Measurements from ENCODE around the gene FAAP20. TPM values are rescaled to one million over a fixed set of nuclear protein-coding genes. Genes with fewer than 3 reads are reported as not detected.
A peak's percentile ranks its signal among the peaks of the same experiment; 100 is the strongest.

Gene FAAP20
- total and polyA plus RNA-seq, 12 donors, result 2.7 to 185 (median 62.0) TPM

DNA sequence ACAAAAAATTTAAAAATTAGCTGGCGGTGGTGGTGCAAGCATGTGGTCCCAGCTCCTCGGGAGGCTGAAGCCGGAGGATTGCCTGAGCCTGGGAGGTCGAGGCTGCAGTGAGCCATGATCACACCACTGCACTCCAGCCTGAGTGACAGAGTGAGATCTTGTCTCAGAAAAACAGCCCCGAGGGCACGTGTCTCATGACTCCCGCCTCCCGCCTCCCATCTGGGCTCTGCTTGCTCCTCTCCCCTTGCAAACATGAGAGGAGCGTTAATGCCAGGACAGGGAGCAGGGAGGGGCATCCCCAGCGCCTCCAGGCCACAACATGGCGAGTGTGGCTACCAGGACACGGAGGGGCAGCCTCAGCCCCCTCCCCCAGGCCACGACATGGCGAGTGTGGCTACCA lies 28.3 kb downstream of the FAAP20 start:
- H3K4me1 ChIP-seq (replicated peaks in 1 of 2), result no peaks in the 10 kb centered on the region
- no peak overlapping the region for H3K27ac ChIP-seq
- intact Hi-C loops (cut with DNase I), result no loop called here
- no peak overlapping the region for H3K4me3 ChIP-seq
- peak in 1 of 7 donors; percentile 65 for DNase-seq
- H3K9me3 ChIP-seq (replicated peaks in 1 of 3), result no peaks in the 10 kb centered on the region
- 83 to 100% (median 86%) methylated on average over 3 to 14 of the region's 14 CpGs for WGBS, 4 donors
- no peaks in the 10 kb centered on the region for H3K27me3 ChIP-seq
- no peaks in the 10 kb centered on the region for H3K36me3 ChIP-seq (replicated peaks in 1 of 2)
- TF ChIP-seq, protein P1, sequence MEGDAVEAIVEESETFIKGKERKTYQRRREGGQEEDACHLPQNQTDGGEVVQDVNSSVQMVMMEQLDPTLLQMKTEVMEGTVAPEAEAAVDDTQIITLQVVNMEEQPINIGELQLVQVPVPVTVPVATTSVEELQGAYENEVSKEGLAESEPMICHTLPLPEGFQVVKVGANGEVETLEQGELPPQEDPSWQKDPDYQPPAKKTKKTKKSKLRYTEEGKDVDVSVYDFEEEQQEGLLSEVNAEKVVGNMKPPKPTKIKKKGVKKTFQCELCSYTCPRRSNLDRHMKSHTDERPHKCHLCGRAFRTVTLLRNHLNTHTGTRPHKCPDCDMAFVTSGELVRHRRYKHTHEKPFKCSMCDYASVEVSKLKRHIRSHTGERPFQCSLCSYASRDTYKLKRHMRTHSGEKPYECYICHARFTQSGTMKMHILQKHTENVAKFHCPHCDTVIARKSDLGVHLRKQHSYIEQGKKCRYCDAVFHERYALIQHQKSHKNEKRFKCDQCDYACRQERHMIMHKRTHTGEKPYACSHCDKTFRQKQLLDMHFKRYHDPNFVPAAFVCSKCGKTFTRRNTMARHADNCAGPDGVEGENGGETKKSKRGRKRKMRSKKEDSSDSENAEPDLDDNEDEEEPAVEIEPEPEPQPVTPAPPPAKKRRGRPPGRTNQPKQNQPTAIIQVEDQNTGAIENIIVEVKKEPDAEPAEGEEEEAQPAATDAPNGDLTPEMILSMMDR (IDR thresholded peaks at IDR 0.05), result no peak
- TF ChIP-seq POLR2A (IDR thresholded peaks at IDR 0.05), result no peak

DNA sequence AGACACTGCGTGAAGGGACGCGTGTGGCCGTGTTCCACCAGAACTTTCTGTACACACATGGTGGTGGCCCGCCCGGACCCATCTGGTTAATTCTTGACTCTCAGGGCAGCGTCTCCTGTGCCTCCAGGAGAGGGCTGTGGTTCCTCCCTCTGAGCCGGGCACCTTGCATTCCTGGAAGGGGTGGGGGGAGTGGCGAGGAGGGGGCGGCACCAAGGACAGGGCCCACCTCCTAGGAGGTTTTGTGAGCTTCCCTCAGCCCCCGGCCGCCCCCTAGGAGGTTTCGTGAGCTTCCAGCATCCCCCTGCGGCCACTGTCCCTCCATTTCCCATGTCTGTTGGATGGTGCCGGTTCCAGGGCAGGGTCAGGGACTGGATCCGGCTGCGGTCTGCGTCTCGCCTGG lies 28.9 kb downstream of the FAAP20 start:
- TF ChIP-seq POLR2A (IDR thresholded peaks at IDR 0.05), result no peak
- TF ChIP-seq, protein P1 (IDR thresholded peaks at IDR 0.05), result no peak
- intact Hi-C loops (cut with DNase I), result no loop called here
- 91 to 96% (median 92%) methylated on average over 13 to 19 of the region's 19 CpGs for WGBS, 4 donors
- no peak for DNase-seq
- Histone ChIP-seq H3K27me3 (no peaks in the 10 kb centered on the region), H3K36me3 (replicated peaks in 1 of 2) (no peaks in the 10 kb centered on the region), H3K27ac (no peak overlapping the region), H3K4me3 (no peak overlapping the region), H3K4me1 (replicated peaks in 1 of 2) (no peaks in the 10 kb centered on the region), H3K9me3 (replicated peaks in 1 of 3) (no peaks in the 10 kb centered on the region)

DNA sequence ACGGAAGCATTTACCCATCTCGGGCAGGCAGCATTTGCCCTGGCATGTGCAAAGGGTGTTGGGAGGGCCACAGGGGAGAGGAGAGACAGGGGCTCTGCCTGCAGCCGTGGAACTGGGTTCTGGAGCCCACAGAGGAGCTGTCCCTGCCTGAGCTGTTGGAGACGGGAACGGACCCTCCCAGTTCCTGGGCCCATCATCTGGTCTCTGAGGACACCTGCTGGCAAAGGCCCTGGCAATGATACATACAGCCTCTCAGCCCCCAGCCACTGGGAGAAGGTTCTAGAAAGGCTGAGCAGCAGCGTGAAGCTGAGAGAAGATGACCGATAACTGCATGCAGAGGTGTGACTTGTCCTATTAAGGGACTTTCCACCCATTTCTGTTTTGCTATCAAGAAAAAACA lies 31.4 kb downstream of the FAAP20 start:
- H3K4me1 ChIP-seq (replicated peaks in 1 of 2), result no peaks in the 10 kb centered on the region
- DNase-seq, result no peak
- no peaks in the 10 kb centered on the region for H3K9me3 ChIP-seq (replicated peaks in 1 of 3)
- H3K36me3 ChIP-seq (replicated peaks in 1 of 2), result no peaks in the 10 kb centered on the region
- TF ChIP-seq, protein P1 (IDR thresholded peaks at IDR 0.05), result peak in 1 of 6 experiments; percentile 4
- no peak for TF ChIP-seq POLR2A (IDR thresholded peaks at IDR 0.05)
- WGBS, 4 donors, result 87 to 98% (median 92%) methylated on average over 4 to 7 of the region's 7 CpGs
- no peaks in the 10 kb centered on the region for H3K27me3 ChIP-seq
- intact Hi-C loops (cut with DNase I), result no loop called here
- no peak overlapping the region for H3K27ac ChIP-seq
- no peak overlapping the region for H3K4me3 ChIP-seq

DNA sequence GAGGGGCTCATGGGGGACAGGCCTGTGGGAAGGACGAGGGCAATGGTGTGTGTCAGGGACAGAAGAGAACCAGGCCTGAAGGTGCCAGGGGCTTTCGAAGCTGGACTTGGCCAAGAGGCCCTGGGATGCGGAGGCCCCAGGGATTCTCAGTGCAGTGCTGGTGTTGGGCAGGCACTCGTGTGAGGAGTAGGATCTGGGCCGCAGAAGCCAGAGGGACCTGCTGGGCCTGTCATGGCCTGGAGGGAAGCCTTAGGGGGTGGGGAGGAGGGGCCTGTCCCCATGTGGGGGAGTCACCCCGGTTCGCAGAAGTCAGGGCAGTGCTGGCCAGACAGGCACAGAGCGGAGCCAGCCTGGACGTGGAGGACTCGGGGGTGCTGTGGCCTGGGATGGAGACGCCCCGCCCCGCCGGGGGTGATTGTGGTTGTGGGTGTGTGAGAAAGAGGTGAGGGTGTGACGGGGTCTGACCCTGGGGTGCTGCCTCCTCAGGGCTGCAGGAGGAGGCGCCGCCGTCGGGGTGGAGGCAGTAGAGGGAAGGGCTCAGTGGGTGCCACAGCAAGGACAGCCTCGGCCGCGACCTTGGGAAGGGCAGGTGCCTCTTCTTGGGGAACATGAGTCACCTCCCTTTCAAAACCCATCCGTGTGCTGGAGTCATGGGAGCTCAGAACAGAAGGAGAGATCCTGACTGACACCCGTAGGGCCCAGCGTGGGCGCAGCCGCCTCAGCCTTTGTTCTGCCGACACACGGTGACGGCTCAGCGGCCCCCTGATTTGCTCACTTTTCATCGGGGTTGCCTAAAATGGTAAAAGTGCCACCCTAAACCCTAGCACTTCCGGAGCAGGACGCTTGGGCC lies 33.9 kb downstream of the FAAP20 start:
- Histone ChIP-seq H3K4me1 (replicated peaks in 1 of 2) (no peaks in the 10 kb centered on the region), H3K4me3 (no peak overlapping the region), H3K27ac (no peak overlapping the region), H3K36me3 (replicated peaks in 1 of 2) (no peaks in the 10 kb centered on the region), H3K27me3 (no peaks in the 10 kb centered on the region), H3K9me3 (replicated peaks in 1 of 3) (no peaks in the 10 kb centered on the region)
- peak in 1 of 7 donors; percentile 28 for DNase-seq
- 76 to 91% (median 85%) methylated on average over 12 to 34 of the region's 34 CpGs for WGBS, 4 donors
- no peak for TF ChIP-seq POLR2A (IDR thresholded peaks at IDR 0.05)
- intact Hi-C loops (cut with DNase I), result no loop called here

DNA sequence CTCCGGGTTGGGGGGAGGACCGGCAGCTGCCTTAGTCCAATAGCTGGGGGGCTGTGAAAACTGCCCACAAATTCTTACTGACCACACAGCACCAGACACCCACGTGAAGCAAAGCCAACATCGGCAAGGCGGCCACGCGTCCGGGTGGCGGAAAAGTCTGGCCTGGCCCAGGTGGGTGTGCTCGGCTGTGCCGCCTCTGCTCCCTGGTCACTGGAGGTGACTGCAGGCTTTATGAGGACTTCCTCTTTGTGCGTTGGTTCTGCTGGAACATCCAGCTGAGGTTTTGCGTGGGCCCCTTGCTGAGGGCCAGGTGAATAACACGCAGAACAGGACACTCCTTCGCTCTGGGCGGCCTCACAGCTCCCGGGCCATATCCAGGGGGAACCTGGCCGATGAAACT lies 35.4 kb downstream of the FAAP20 start:
- intact Hi-C loops (cut with DNase I), result no loop called here
- Histone ChIP-seq H3K27ac (no peak overlapping the region), H3K9me3 (replicated peaks in 1 of 3) (no peaks in the 10 kb centered on the region), H3K27me3 (no peaks in the 10 kb centered on the region), H3K36me3 (replicated peaks in 1 of 2) (no peaks in the 10 kb centered on the region), H3K4me3 (no peak overlapping the region), H3K4me1 (replicated peaks in 1 of 2) (no peaks in the 10 kb centered on the region)
- DNase-seq, result no peak
- TF ChIP-seq, protein P1 (IDR thresholded peaks at IDR 0.05), result no peak
- no peak for TF ChIP-seq POLR2A (IDR thresholded peaks at IDR 0.05)
- 91 to 93% (median 93%) methylated on average over 18 of the region's 18 CpGs for WGBS, 4 donors
